PC-3 (cell line): Measurements from ENCODE around the gene PUS7. TPM values are rescaled to one million over a fixed set of nuclear protein-coding genes. Genes with fewer than 3 reads are reported as not detected.
"Not testable (repeated sequence)": the region's sequence is repeated elsewhere in the genome, so short reads cannot be mapped to it uniquely, and the experiment has no call there.

Source experiments
- ATAC-seq: fragments of 200-7000 bp; cut with Tn5 transposase; 2 replicates; pipeline ENCODE4 v1.9.1; 2020; ENCODE audit warnings: mild to moderate bottlenecking, moderate library complexity
- BruUV-seq: library from RNA; stranded (reverse); fragments of 400-500 nt; replicated peaks from 2 replicates; lab custom pipeline; 2021; lab: Mats Ljungman, UMichigan
- CTCF ChIA-PET: fragments of 300-600 bp; sonication (Branson Sonifier 250); formaldehyde crosslinking; loops from one replicate; lab custom pipeline; 2022; ENCODE audit warnings: antibody characterized with exemption; lab: Charles Lee
- POLR2A ChIA-PET: fragments of 300-600 bp; sonication (Branson Sonifier 250); formaldehyde crosslinking; loops from one replicate; lab custom pipeline; 2022; ENCODE audit warnings: antibody characterized with exemption; ENCODE audit not compliant: unreplicated experiment; lab: Charles Lee
- DNase-seq: peaks from one replicate; pipeline ENCODE4 v3.0.0-alpha.2; 2015
- H2AFZ ChIP-seq: fragments of 300-600 bp; sonication (generic); 2 replicates; pipeline ENCODE4 v1.6.0; 2016; ENCODE audit warnings: antibody characterized with exemption, low read length
- H3F3A ChIP-seq: fragments of 300-600 bp; sonication (generic); one replicate; pipeline ENCODE4 v1.6.0; 2017; ENCODE audit warnings: antibody characterized with exemption, low read length, control low read depth, mild to moderate bottlenecking; ENCODE audit not compliant: unreplicated experiment
- H3K27ac ChIP-seq: fragments of 300-600 bp; sonication (generic); 2 replicates; pipeline ENCODE4 v1.5.1; 2016; ENCODE audit warnings: mild to moderate bottlenecking, low read length
- H3K27me3 ChIP-seq: fragments of 300-600 bp; sonication (generic); 2 replicates; pipeline ENCODE4 v1.6.1; 2016; ENCODE audit warnings: low read length, mixed read lengths
- H3K36me3 ChIP-seq: fragments of 300-600 bp; sonication (generic); 2 replicates; pipeline ENCODE4 v1.6.1; 2016; ENCODE audit warnings: low read depth, mixed run types, low read length, mixed read lengths
- H3K4me1 ChIP-seq: fragments of 300-600 bp; sonication (generic); 2 replicates; pipeline ENCODE4 v1.5.1; 2016; ENCODE audit warnings: low read length; ENCODE audit not compliant: insufficient read depth
- H3K4me2 ChIP-seq: fragments of 300-600 bp; sonication (generic); 2 replicates; pipeline ENCODE4 v1.6.0; 2016; ENCODE audit warnings: low read length
- H3K4me3 ChIP-seq: fragments of 300-600 bp; sonication (generic); 2 replicates; pipeline ENCODE4 v1.5.1; 2016; ENCODE audit warnings: mild to moderate bottlenecking, low read length, mixed read lengths
- H3K79me2 ChIP-seq: fragments of 300-600 bp; sonication (generic); 2 replicates; pipeline ENCODE4 v1.6.1; 2017; ENCODE audit warnings: low read length, mixed read lengths
- H3K9ac ChIP-seq: fragments of 300-600 bp; sonication (generic); 2 replicates; pipeline ENCODE4 v1.6.0; 2016; ENCODE audit warnings: mild to moderate bottlenecking, low read length
- H3K9me2 ChIP-seq: fragments of 300-600 bp; sonication (generic); replicated peaks from 2 replicates; pipeline ENCODE4 v1.6.1; 2016; ENCODE audit warnings: mixed run types, low read length, mixed read lengths
- H3K9me3 ChIP-seq: fragments of 300-600 bp; sonication (generic); 2 replicates; pipeline ENCODE4 v1.6.1; 2016; ENCODE audit warnings: low read length, mixed read lengths
- H4K20me1 ChIP-seq: fragments of 300-600 bp; sonication (generic); 2 replicates; pipeline ENCODE4 v1.6.1; 2016; ENCODE audit warnings: low read length, mixed read lengths
- EZH2 ChIP-seq: fragments of 300-600 bp; sonication (generic); IDR thresholded peaks from one replicate; pipeline ENCODE4 v1.6.1; 2017; ENCODE audit warnings: antibody characterized with exemption, mild to moderate bottlenecking, low read length; ENCODE audit not compliant: unreplicated experiment
- EZH2phosphoT487 ChIP-seq: fragments of 300-600 bp; sonication (generic); IDR thresholded peaks from 2 replicates; pipeline ENCODE4 v1.6.1; 2018; ENCODE audit warnings: mild to moderate bottlenecking, antibody characterized with exemption, low read length, borderline replicate concordance
- intact Hi-C: fragments of 100-400 bp; cut with micrococcal nuclease; formaldehyde crosslinking; loops from 2 replicates; pipeline ENCODE4 v1.9.0; 2023
- total RNA-seq: library from RNA; depleted of rRNA; stranded (reverse); fragments of >200 nt; gene quantifications from 2 replicates; pipeline ENCODE4 v1.2.3, GENCODE V29; 2014; rRNA removed
- TF ChIP-seq, protein P1 (sequence below): fragments of 300-600 bp; sonication (generic); conservative IDR thresholded peaks from 2 replicates; pipeline ENCODE4 v1.5.1; 2017; ENCODE audit warnings: antibody characterized with exemption, low read depth, mild to moderate bottlenecking, low read length

PUS7 gene
- total RNA-seq, 1 experiment from 2014 or later: 37.2 TPM

DNA sequence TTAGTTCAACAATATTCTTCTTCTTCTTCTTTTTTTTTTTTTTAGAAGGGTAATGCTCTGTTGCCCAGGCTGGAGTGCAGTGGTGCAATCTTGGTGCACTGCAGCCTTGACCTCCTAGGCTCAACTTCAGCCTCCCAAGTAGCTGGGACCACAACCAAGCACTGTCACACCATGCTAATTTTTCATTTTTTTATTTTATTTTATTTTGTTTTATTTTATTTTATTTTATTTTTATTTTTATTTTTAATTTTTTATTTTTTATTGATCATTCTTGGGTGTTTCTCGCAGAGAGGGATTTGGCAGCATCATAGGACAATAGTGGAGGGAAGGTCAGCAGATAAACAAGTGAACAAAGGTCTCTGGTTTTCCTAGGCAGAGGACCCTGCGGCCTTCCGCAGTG, 112.3 kb downstream of the PUS7 start:
- H2AFZ ChIP-seq, DNase-seq, H3K4me1 ChIP-seq, H3K9ac ChIP-seq, H3K4me2 ChIP-seq, POLR2A ChIA-PET, H3K9me3 ChIP-seq, H4K20me1 ChIP-seq, H3K27ac ChIP-seq, H3F3A ChIP-seq, H3K79me2 ChIP-seq, H3K4me3 ChIP-seq, BruUV-seq, intact Hi-C loops, H3K9me2 ChIP-seq, H3K27me3 ChIP-seq, ATAC-seq, H3K36me3 ChIP-seq: not testable (repeated sequence)
- CTCF ChIA-PET: interaction anchor here (1.0 kb wide), 1 partner anchor 20 kb away, joined by 3 read pairs; no protein-coding TSS in a partner anchor

DNA sequence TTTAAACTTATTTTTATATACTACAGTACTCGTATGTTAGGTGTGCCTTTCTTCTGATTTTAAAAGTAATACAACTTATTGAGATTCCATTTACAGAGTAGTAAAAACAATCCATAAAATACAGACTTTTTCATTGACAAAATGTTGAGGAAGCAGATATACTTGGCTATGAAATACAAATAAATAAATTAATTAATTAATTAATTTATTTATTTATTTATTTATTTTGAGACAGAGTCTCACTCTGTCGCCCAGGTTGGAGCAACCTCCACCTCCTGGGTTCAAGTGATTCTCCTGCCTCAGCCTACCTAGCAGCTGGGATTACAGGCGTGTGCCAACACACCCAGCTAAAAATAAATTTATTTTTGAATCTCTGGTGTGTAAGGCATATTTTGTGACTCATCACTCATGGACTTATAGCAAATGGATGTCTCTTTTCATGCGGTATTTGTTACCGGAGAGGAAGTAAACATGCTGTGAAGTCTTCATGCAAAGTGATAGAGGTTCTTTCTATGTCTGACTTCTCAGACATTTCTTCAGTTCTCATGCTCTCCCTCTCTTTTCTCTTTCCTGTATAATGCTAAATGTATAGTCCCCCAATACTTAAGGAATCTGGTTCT, 113.2 kb downstream of the PUS7 start:
- Histone ChIP-seq H3K27ac (no peak overlapping the region), H2AFZ (no peak overlapping the region), H3K4me3 (no peak overlapping the region), H3K79me2 (no peaks in the 10 kb centered on the region), H3K4me1 (no peaks in the 10 kb centered on the region), H3K9me3 (no peaks in the 10 kb centered on the region), H4K20me1 (no peaks in the 10 kb centered on the region), H3K9ac (no peak overlapping the region), H3K9me2 (no peaks in the 10 kb centered on the region), H3K27me3 (no peaks in the 10 kb centered on the region), H3K4me2 (no peak overlapping the region), H3K36me3 (no peaks in the 10 kb centered on the region), H3F3A (no peaks in the 10 kb centered on the region)
- BruUV-seq: no TSS peak
- ChIA-PET POLR2A (interaction anchor here (0.6 kb wide), 1 partner anchor 906 kb away, joined by 4 read pairs; no protein-coding TSS in a partner anchor), CTCF (interaction anchor here (1.0 kb wide), 1 partner anchor 21 kb away, joined by 3 read pairs; no protein-coding TSS in a partner anchor)
- ATAC-seq (no peak), DNase-seq (no peak)
- intact Hi-C loops: no loop called here
- TF ChIP-seq EZH2phosphoT487 (no peak), EZH2 (no peak)
- TF ChIP-seq, protein P1, sequence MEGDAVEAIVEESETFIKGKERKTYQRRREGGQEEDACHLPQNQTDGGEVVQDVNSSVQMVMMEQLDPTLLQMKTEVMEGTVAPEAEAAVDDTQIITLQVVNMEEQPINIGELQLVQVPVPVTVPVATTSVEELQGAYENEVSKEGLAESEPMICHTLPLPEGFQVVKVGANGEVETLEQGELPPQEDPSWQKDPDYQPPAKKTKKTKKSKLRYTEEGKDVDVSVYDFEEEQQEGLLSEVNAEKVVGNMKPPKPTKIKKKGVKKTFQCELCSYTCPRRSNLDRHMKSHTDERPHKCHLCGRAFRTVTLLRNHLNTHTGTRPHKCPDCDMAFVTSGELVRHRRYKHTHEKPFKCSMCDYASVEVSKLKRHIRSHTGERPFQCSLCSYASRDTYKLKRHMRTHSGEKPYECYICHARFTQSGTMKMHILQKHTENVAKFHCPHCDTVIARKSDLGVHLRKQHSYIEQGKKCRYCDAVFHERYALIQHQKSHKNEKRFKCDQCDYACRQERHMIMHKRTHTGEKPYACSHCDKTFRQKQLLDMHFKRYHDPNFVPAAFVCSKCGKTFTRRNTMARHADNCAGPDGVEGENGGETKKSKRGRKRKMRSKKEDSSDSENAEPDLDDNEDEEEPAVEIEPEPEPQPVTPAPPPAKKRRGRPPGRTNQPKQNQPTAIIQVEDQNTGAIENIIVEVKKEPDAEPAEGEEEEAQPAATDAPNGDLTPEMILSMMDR: no peak

Other genes starting within 250 kb of the PUS7 start
- 21.6 and 32.1 TPM in 2 replicates for gene SRPK2, start 133.3 kb downstream of the PUS7 start, total RNA-seq
- gene RINT1, start 9.9 kb upstream of the PUS7 start, total RNA-seq: 20.8 TPM in 2 replicates
- gene EFCAB10, start 59.2 kb upstream of the PUS7 start, total RNA-seq: 0.18 TPM in 1 of 2 replicates, not detected in the other